Measurements from ENCODE around the gene PRKCD.

- TF ChIP-seq CTCF (conservative IDR thresholded peaks at IDR 0.05 in 1 of 2, IDR thresholded peaks at IDR 0.05 in 1 of 2; ENCODE audit: extremely low read depth in 1 of 2, insufficient read depth in 1 of 2, low read depth in 1 of 2, low read length in 2 of 2) (no peak), EZH2 (IDR thresholded peaks at IDR 0.05; ENCODE audit: borderline replicate concordance, low read length) (no peak)
Observed at GRCh38 chr3:53137221-53137620, 23.8 kb upstream of the PRKCD start.

Data from mammary epithelial cell (primary cell).